HG03280 (cell line): Measurements from ENCODE around the gene CDKL5.

Experiments used
- ATAC-seq: cut with Tn5 transposase; IDR thresholded peaks from one replicate; pipeline ENCODE4 v1.9.1; 2021; ENCODE audit warnings: mild to moderate bottlenecking, moderate library complexity; ENCODE audit not compliant: unreplicated experiment

CDKL5 gene

GRCh38 chrX:18687856-18688495, 262.6 kb downstream of the CDKL5 start:
- ATAC-seq, result no peak

GRCh38 chrX:18691431-18691830, 266.0 kb downstream of the CDKL5 start:
- no peak for ATAC-seq

- no peak for ATAC-seq
Measured at GRCh38 chrX:18692541-18692940, 267.1 kb downstream of the CDKL5 start.

DNA sequence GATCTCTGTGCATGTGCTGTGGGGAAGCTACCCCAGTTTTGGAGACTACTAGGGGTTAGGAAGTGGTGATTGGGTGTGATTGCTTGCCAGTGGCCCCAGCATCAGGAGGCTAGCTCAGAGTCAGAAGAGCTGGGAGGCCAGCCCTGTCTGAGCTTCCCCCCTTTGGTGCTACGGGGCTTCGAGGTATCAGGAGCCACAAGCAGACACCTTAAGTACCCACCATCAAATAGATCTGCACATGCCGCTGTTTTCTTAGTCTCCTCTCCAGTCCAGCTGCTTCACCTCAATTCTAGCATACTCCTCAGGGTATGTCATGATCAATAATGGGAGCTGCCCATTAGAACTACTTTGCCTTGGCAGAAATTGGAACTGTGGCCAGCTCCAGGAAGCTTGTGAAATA, 271.2 kb downstream of the CDKL5 start:
- ATAC-seq, result no peak

DNA sequence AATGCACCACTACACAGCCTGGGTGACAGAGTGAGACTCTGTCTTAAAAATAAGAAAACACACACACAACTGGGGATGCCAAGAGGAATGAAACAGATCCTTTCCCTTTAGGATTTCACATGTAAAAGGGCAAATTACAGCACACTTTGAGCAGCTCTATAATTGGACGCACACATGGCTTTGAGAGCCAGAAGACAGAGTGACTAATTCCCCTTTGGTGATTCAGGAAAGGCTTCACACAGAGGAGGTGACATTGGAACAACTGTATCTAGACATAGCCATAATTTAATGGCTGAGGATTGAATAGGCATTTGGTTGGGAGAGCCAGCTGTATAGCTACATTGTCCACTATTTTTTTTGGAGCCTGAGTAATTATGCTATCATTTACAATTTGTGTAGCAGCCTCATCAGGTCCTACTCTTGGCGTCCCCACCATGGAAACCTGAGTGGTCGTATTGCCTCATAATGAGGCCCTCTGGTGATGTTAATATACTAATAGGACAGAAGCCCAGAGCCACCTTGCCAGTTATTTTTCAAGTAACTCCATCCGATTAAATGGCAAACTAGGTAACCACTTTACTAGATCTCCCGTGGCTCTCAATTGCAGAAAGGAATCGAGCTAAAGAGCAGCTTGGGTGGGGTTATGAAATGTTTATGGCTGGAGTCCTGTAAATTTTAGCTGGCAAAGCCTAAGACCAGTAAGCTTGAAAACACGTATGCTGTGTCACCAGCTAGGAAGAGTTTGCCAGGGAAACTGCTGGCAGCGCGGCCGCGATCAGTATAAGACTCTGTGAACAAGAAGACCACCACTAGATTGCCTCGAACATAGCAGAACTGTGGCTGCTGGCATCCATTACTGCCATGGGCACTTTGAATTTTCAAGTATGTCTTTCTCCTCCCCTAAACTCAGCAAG, 273.6 kb downstream of the CDKL5 start:
- ATAC-seq, result no peak

- no peak for ATAC-seq
Measured at GRCh38 chrX:18701621-18702361, 276.4 kb downstream of the CDKL5 start.

DNA sequence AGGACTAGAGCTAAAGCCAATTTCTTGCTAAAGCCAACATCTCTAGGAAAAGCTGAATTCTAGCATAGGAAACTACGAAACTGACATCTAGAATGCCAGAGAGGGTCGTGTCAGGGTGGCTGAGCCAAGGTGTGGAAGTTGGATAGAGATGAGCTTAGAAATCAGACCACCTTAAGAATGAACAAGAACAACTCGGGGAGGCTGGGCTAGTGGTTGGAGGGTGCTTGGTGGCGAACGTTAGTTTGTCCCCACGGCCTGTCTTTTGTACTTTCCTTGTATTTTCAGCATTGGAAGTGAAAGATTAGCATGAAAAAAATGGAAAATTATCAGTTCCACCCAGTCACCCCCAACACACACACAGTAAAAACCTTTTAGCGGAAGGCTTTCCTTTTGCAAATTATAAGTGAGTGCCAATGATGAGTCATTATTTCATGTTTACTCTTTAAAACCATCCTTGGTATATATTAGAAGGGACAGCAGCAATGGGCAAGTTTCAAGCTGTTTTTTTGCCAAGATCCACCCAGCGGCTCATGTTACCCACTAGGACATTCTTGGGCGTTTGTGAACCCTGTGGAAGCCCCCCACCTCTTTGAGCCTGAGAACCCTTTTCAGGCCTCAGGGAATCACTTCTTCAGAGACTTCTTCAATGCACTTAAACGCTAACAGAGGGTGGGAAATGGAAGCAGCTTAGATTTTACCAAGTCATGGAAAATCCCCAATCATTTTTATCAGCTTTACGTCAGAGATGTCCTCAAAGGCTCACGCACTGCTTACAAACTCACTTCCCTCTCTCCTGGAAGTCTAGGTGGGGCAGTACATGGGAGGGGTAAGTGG, 277.2 kb downstream of the CDKL5 start:
- no peak for ATAC-seq
